ENCODE results near the gene NEDD4. TPM values are rescaled to one million over a fixed set of nuclear protein-coding genes. Genes with fewer than 3 reads are reported as not detected.

NEDD4 gene
- total and polyA plus RNA-seq, 2 of the 4 experiments (the other 2 are of a cell fraction), result 27.4 to 80.7 TPM

GRCh38 chr15:56036546-56037067 is 43.2 kb upstream of the NEDD4 start:
- Histone ChIP-seq H3K79me1 (ENCODE audit: low read depth in 1 of 2, low read length in 2 of 2) (no peaks in the 10 kb centered on the region), H3K23ac (ENCODE audit: low read depth, low read length) (no peak overlapping the region), H2AK5ac (ENCODE audit: low read depth, low read length) (no peak overlapping the region; the same call in 1 of the 2 replicates), H3K4me3 (ENCODE audit: insufficient read depth, low read depth, low read length) (no peak overlapping the region), H3K27ac (ENCODE audit: insufficient read depth, low read length) (no peak overlapping the region), H3K9me3 (ENCODE audit: control insufficient read depth, insufficient read depth, low read length) (no peaks in the 10 kb centered on the region), H3K4me1 (ENCODE audit: control insufficient read depth, insufficient read depth, low read length) (peaks cover 10% of the 10 kb centered on the region), H3K9ac (ENCODE audit: low read depth, low read length) (no peak overlapping the region), H2AK9ac (replicated peaks; ENCODE audit: low read depth, low read length, poor library complexity) (peak overlapping the region; percentile 47), H3K56ac (ENCODE audit: extremely low read depth, insufficient read depth, low read length) (no peak overlapping the region), H3K9me1 (ENCODE audit: insufficient read depth, low read length) (peaks cover 9% of the 10 kb centered on the region), H4K20me1 (ENCODE audit: insufficient read depth, low read length) (no peaks in the 10 kb centered on the region), H3K4ac (ENCODE audit: low read depth, low read length) (peak overlapping the region; percentile 30; the same call in 1 of the 2 replicates), H3K14ac (replicated peaks; ENCODE audit: low read depth, low read length) (no peak overlapping the region), H2BK5ac (ENCODE audit: low read depth, low read length, poor library complexity, severe bottlenecking) (no peak overlapping the region), H3K27me3 (ENCODE audit: control insufficient read depth, insufficient read depth, low read length) (no peaks in the 10 kb centered on the region), H2BK15ac (ENCODE audit: low read depth, low read length) (no peak overlapping the region), H4K91ac (ENCODE audit: insufficient read depth, low read depth, low read length) (no peak overlapping the region), H3K18ac (ENCODE audit: low read depth, low read length) (no peak overlapping the region), H2BK120ac (ENCODE audit: low read depth, low read length) (no peak overlapping the region), H2AFZ (replicated peaks; ENCODE audit: low read length, poor library complexity) (peak overlapping the region; percentile 59), H4K8ac (ENCODE audit: low read depth in 2 of 2, low read length in 2 of 2) (no peak overlapping the region), H4K5ac (ENCODE audit: low read depth, low read length) (no peak overlapping the region), H2BK20ac (ENCODE audit: low read depth, low read length) (no peak overlapping the region), H3K36me3 (ENCODE audit: control insufficient read depth, insufficient read depth, low read length) (no peaks in the 10 kb centered on the region), H3K4me2 (ENCODE audit: low read depth, low read length) (no peak overlapping the region)
- POLR2A ChIA-PET (ENCODE audit: unreplicated experiment), result no interaction called here
- TF ChIP-seq ELK1 (IDR thresholded peaks at IDR 0.05; ENCODE audit: borderline replicate concordance, low read depth, low read length) (no peak), CHD1 (IDR thresholded peaks at IDR 0.05; ENCODE audit: low read depth, low read length) (no peak), SMC3 (IDR thresholded peaks at IDR 0.05; ENCODE audit: low read depth, low read length) (no peak), RFX5 (IDR thresholded peaks at IDR 0.05; ENCODE audit: low read depth, low read length) (no peak), MAFK (IDR thresholded peaks at IDR 0.05; ENCODE audit: low read depth, low read length) (no peak), USF2 (IDR thresholded peaks at IDR 0.05; ENCODE audit: low read depth, low read length) (no peak), MAZ (IDR thresholded peaks at IDR 0.05; ENCODE audit: borderline replicate concordance, low read depth, low read length) (no peak), POLR2A (IDR thresholded peaks at IDR 0.05; ENCODE audit: low read depth, low read length) (no peak), CTCF (conservative IDR thresholded peaks at IDR 0.05; ENCODE audit: low read depth, low read length) (no peak), RCOR1 (IDR thresholded peaks at IDR 0.05; ENCODE audit: insufficient replicate concordance, low read length) (no peak), CEBPB (IDR thresholded peaks at IDR 0.05; ENCODE audit: low read depth, low read length) (no peak), RAD21 (IDR thresholded peaks at IDR 0.05; ENCODE audit: low read length) (no peak), MXI1 (IDR thresholded peaks at IDR 0.05; ENCODE audit: borderline replicate concordance, low read depth, low read length) (no peak), FOS (IDR thresholded peaks at IDR 0.05; ENCODE audit: low read depth, low read length) (no peak), NFE2L2 (IDR thresholded peaks at IDR 0.05; ENCODE audit: low read depth, low read length) (no peak), BHLHE40 (IDR thresholded peaks at IDR 0.05; ENCODE audit: low read depth, low read length) (no peak)
- BruUV-seq (replicated peaks), result no TSS peak
- CTCF ChIA-PET, result no interaction called here
- no peak for DNase-seq
- intact Hi-C loops (cut with micrococcal nuclease), result no loop called here
- dilution Hi-C loops (cut with HindIII; ENCODE audit: low sequenced_read_pairs, unreplicated experiment), result no loop called here
- no peak for ATAC-seq (ENCODE audit: low read depth)
- in situ Hi-C loops (cut with MboI; ENCODE audit: low sequenced_read_pairs), result no loop called here
- WGBS, 2 experiments (ENCODE audit: extremely low coverage in 2 of 2, insufficient read length in 1 of 2), result 80% methylated on average over 1 of the region's 5 CpGs; no CpG with 5 or more reads in 1 of the 2 experiments

All from IMR-90 (cell line).